GM19395 (cell line): ENCODE results near the gene DGCR8.
"Not testable (repeated sequence)": the region's sequence is repeated elsewhere in the genome, so short reads cannot be mapped to it uniquely, and the experiment has no call there.

ENCODE experiments used
- ATAC-seq: cut with Tn5 transposase; IDR thresholded peaks from one replicate; pipeline ENCODE4 v1.9.1; 2021; ENCODE audit warnings: mild to moderate bottlenecking, moderate library complexity; ENCODE audit not compliant: unreplicated experiment

Gene DGCR8

GRCh38 chr22:20065896-20066616, 14.0 kb upstream of the DGCR8 start:
- ATAC-seq: no peak

- no peak for ATAC-seq
Observed at GRCh38 chr22:20066617-20067383, 13.2 kb upstream of the DGCR8 start.

GRCh38 chr22:20067384-20067682, 12.7 kb upstream of the DGCR8 start:
- ATAC-seq: not testable (repeated sequence)

- no peak for ATAC-seq
Observed at GRCh38 chr22:20068640-20069039, 11.4 kb upstream of the DGCR8 start.

GRCh38 chr22:20069331-20070042, 10.6 kb upstream of the DGCR8 start:
- no peak for ATAC-seq

GRCh38 chr22:20071524-20071972, 8.5 kb upstream of the DGCR8 start:
- ATAC-seq: no peak

GRCh38 chr22:20076627-20077172, 3.3 kb upstream of the DGCR8 start:
- ATAC-seq: no peak

GRCh38 chr22:20080445-20080775, 369 bp downstream of the DGCR8 start:
- ATAC-seq: peak; percentile 65

- no peak for ATAC-seq
Observed at GRCh38 chr22:20080776-20081654, 974 bp downstream of the DGCR8 start.

GRCh38 chr22:20083157-20083890, 3.3 kb downstream of the DGCR8 start:
- ATAC-seq: no peak

GRCh38 chr22:20083891-20084546, 4.0 kb downstream of the DGCR8 start:
- no peak for ATAC-seq

- ATAC-seq: no peak
Observed at GRCh38 chr22:20084547-20085413, 4.7 kb downstream of the DGCR8 start.

- ATAC-seq: no peak
Observed at GRCh38 chr22:20085651-20086050, 5.6 kb downstream of the DGCR8 start.

- ATAC-seq: no peak
Observed at GRCh38 chr22:20086101-20086599, 6.1 kb downstream of the DGCR8 start.

GRCh38 chr22:20086763-20087162, 6.7 kb downstream of the DGCR8 start:
- ATAC-seq: no peak

GRCh38 chr22:20087319-20088262, 7.5 kb downstream of the DGCR8 start:
- no peak for ATAC-seq

- ATAC-seq: no peak
Observed at GRCh38 chr22:20088263-20088648, 8.2 kb downstream of the DGCR8 start.
